ENCODE results near the gene MISP. TPM values are rescaled to one million over a fixed set of nuclear protein-coding genes. Genes with fewer than 3 reads are reported as not detected.
"Not testable (repeated sequence)": the region's sequence is repeated elsewhere in the genome, so short reads cannot be mapped to it uniquely, and the experiment has no call there.

Gene MISP
- total RNA-seq, 1 donor from 2014 or later = 105 TPM

DNA sequence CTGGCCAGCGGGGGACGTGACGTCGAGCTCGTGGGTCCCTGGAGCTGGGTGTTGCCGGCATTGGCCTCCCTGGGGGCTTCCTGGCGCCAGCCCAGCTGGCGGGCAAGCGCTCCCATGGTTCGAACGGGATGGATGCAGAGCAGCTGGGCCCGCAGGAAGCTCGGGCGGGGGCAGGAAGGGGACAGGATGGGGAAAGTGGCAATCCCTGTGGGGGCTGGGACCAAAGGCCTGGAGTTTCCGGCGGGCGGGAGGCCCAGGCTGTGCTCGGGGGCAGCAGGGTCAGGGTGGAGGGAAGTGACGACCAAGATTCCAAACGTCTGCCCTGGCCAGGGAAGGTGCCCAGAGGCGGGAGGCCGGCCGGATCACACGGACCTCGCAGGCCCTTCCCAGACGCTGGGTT lies 22.9 kb upstream of the MISP start:
- DNase-seq (ENCODE audit: low read depth) = no peak
- no peaks in the 10 kb centered on the region for H3K27me3 ChIP-seq (ENCODE audit: control insufficient read depth, insufficient read depth, low read length)
- no peak for FAIRE-seq
- H3K36me3 ChIP-seq (ENCODE audit: control insufficient read depth, insufficient read depth, low read length) = no peaks in the 10 kb centered on the region
- H3K4me3 ChIP-seq (ENCODE audit: low read depth, low read length) = no peak overlapping the region
- TF ChIP-seq, protein P1, sequence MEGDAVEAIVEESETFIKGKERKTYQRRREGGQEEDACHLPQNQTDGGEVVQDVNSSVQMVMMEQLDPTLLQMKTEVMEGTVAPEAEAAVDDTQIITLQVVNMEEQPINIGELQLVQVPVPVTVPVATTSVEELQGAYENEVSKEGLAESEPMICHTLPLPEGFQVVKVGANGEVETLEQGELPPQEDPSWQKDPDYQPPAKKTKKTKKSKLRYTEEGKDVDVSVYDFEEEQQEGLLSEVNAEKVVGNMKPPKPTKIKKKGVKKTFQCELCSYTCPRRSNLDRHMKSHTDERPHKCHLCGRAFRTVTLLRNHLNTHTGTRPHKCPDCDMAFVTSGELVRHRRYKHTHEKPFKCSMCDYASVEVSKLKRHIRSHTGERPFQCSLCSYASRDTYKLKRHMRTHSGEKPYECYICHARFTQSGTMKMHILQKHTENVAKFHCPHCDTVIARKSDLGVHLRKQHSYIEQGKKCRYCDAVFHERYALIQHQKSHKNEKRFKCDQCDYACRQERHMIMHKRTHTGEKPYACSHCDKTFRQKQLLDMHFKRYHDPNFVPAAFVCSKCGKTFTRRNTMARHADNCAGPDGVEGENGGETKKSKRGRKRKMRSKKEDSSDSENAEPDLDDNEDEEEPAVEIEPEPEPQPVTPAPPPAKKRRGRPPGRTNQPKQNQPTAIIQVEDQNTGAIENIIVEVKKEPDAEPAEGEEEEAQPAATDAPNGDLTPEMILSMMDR (IDR thresholded peaks at IDR 0.05; ENCODE audit: insufficient read depth, low read length, severe bottlenecking) = no peak

- DNase-seq (ENCODE audit: low read depth); H3K4me3 ChIP-seq (ENCODE audit: low read depth, low read length); H3K36me3 ChIP-seq (ENCODE audit: control insufficient read depth, insufficient read depth, low read length); FAIRE-seq; H3K27me3 ChIP-seq (ENCODE audit: control insufficient read depth, insufficient read depth, low read length): not testable (repeated sequence)
These were observed 21.3 kb upstream of the MISP start for GRCh38 chr19:729564-729963.

DNA sequence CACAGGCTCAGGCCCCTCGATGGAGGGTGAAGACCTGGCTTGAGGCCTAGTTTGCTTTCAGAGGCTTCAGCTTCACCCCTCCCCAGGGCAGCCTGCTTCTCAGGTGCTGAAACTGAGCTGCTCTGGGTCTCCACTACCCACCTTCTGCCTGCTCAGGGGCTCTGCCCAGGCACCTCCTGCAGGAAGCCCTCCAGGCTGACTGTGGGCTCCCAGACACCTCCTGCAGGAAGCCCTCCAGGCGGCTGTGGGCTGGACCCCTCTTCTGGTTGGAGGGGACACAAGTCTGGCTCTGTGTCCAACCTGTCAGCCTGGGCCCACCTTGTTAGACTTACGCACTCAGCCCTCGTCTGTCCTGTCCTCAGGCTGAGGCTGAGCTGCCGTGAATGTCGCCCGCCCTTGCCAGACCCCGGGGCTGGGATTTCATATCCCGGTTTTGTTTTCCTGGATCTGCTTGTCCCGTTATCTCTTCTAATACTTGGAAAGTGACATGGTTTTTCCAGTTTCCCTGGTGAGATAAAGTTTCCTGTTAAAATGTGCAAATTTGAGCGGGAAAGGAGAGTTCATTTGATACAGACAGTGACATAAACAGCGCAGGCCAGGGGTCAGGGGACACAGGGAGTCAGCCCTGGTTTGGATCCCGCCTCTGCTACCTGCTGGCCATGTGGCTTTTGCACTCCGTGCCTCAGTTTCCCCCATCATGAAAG lies 20.8 kb upstream of the MISP start:
- FAIRE-seq (no peak), DNase-seq (ENCODE audit: low read depth) (no peak)
- Histone ChIP-seq H3K27me3 (ENCODE audit: control insufficient read depth, insufficient read depth, low read length) (no peaks in the 10 kb centered on the region), H3K36me3 (ENCODE audit: control insufficient read depth, insufficient read depth, low read length) (no peaks in the 10 kb centered on the region), H3K4me3 (ENCODE audit: low read depth, low read length) (no peak overlapping the region)
- TF ChIP-seq, protein P1 (IDR thresholded peaks at IDR 0.05; ENCODE audit: insufficient read depth, low read length, severe bottlenecking) = no peak

DNA sequence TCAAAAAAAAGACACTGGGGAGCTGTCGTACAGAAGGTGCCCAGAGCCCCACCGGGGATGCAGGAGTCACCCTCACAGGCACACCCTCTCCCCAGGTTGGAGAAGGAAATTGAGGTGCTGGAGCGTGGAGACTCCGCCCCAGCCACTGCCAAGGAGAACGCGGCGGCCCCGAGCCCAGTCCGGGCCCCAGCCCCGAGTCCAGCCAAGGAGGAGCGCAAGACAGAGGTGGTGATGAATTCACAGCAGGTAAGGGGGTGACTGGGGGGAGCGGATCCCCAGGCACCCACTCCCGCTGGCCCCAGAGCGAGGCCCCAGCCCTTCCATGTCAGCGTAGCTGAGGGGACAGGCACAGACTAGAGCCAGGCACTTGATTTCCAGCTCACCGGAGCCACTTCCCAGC lies 19.9 kb upstream of the MISP start:
- no peak overlapping the region for H3K4me3 ChIP-seq (ENCODE audit: low read depth, low read length)
- DNase-seq (ENCODE audit: low read depth) = no peak
- H3K36me3 ChIP-seq (ENCODE audit: control insufficient read depth, insufficient read depth, low read length) = no peaks in the 10 kb centered on the region
- TF ChIP-seq, protein P1 (IDR thresholded peaks at IDR 0.05; ENCODE audit: insufficient read depth, low read length, severe bottlenecking) = no peak
- no peak for FAIRE-seq
- H3K27me3 ChIP-seq (ENCODE audit: control insufficient read depth, insufficient read depth, low read length) = no peaks in the 10 kb centered on the region

DNA sequence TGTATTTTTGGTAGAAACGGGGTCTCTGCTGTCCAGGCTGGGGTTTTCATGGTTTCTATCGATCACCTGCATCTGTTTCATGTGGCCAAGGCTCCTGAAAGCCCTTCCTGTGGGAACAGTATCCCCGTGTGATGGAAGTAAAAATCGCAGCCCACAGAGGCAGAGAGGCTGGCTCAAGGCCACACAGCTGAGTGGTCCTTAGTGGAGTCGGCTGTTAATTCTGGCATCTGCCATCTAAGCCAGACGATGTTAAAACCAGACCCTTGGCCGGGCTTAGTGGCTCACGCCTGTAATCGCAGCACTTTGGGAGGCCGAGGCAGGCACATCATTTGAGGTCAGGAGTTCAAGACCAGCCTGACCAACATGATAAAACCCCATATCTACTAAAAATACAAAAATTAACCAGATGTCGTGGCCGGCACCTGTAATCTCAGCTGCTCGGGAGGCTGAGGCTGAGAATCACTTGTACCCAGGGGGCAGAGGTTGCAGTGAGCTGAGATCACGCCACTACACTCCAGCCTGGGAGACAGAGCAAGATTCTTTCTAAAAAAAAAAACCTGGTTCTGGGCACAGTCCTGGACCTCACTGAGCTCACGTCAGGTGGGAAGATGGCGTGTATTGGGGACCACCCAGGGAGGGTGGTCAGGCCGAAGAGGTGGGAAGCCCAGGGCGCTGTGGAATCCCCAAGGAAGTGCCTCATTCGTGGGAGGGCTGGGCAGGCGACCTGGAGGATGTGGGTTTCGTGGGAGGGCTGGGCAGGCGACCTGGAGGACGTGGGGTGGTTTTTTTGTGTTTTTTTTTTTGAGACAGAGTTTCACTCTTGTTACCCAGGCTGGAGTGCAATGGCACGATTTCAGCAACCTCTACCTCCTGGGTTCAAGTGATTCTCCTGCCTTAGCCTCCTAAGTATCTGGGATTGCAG lies 18.5 kb upstream of the MISP start:
- TF ChIP-seq, protein P1 (IDR thresholded peaks at IDR 0.05; ENCODE audit: insufficient read depth, low read length, severe bottlenecking) = no peak
- Histone ChIP-seq H3K36me3 (ENCODE audit: control insufficient read depth, insufficient read depth, low read length) (no peaks in the 10 kb centered on the region), H3K4me3 (ENCODE audit: low read depth, low read length) (no peak overlapping the region), H3K27me3 (ENCODE audit: control insufficient read depth, insufficient read depth, low read length) (no peaks in the 10 kb centered on the region)
- no peak for FAIRE-seq
- DNase-seq (ENCODE audit: low read depth) = no peak

DNA sequence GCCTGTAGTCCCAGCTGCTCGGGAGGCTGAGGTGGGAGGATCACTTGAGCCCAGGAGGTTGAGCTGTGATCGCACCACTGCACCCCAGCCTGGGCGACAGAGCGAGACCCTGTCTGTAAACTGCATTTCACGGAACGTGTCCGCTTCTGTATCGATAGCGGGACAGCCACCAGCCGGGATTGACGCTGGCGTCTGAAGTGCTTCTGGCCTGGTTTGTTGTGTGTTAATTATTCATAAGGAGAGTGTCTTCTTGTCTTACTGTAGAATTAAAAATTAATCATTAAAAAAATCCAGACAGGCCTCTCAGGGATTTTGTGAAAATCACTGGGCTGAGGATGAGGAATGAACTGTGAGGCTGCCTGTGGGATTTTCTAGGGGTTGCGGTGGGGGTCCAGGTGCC lies 16.2 kb upstream of the MISP start:
- no peak for DNase-seq (ENCODE audit: low read depth)
- no peak overlapping the region for H3K4me3 ChIP-seq (ENCODE audit: low read depth, low read length)
- no peaks in the 10 kb centered on the region for H3K27me3 ChIP-seq (ENCODE audit: control insufficient read depth, insufficient read depth, low read length)
- H3K36me3 ChIP-seq (ENCODE audit: control insufficient read depth, insufficient read depth, low read length) = no peaks in the 10 kb centered on the region
- TF ChIP-seq, protein P1 (IDR thresholded peaks at IDR 0.05; ENCODE audit: insufficient read depth, low read length, severe bottlenecking) = no peak
- no peak for FAIRE-seq
